IPS-18a (cell line): Measurements from ENCODE around the gene ACSL1.

Source experiments
- H3K27ac ChIP-seq: one replicate; pipeline ENCODE4 v1.5.1; 2013; ENCODE audit warnings: low read length
- H3K27me3 ChIP-seq: one replicate; pipeline ENCODE4 v1.6.1; 2013; ENCODE audit warnings: mild to moderate bottlenecking, low read length; ENCODE audit not compliant: control insufficient read depth, insufficient read depth
- H3K36me3 ChIP-seq: one replicate; pipeline ENCODE4 v1.6.1; 2013; ENCODE audit warnings: low read depth, low read length; ENCODE audit not compliant: control insufficient read depth
- H3K4me1 ChIP-seq: one replicate; pipeline ENCODE4 v1.6.1; 2013; ENCODE audit warnings: low read depth, low read length; ENCODE audit not compliant: control insufficient read depth
- H3K4me3 ChIP-seq: one replicate; pipeline ENCODE4 v1.5.1; 2013; ENCODE audit warnings: low read length
- H3K9ac ChIP-seq: one replicate; pipeline ENCODE4 v1.6.1; 2013; ENCODE audit warnings: mild to moderate bottlenecking, low read length, moderate library complexity
- H3K9me3 ChIP-seq: one replicate; pipeline ENCODE4 v1.6.1; 2013; ENCODE audit warnings: low read depth, low read length; ENCODE audit not compliant: control insufficient read depth

Gene ACSL1

GRCh38 chr4:184807797-184808712 is 17.7 kb downstream of the ACSL1 start:
- peak overlapping the region; percentile 8 for H3K4me3 ChIP-seq
- no peaks in the 10 kb centered on the region for H3K36me3 ChIP-seq
- H3K9ac ChIP-seq: no peak overlapping the region
- H3K27ac ChIP-seq: no peak overlapping the region
- H3K9me3 ChIP-seq: no peaks in the 10 kb centered on the region
- H3K27me3 ChIP-seq: peaks cover 8% of the 10 kb centered on the region
- peaks cover 23% of the 10 kb centered on the region for H3K4me1 ChIP-seq

GRCh38 chr4:184807256-184807655 is 18.5 kb downstream of the ACSL1 start:
- peaks cover 23% of the 10 kb centered on the region for H3K4me1 ChIP-seq

GRCh38 chr4:184806711-184807110 is 19.1 kb downstream of the ACSL1 start:
- Histone ChIP-seq H3K4me3 (no peak overlapping the region), H3K4me1 (peaks cover 23% of the 10 kb centered on the region), H3K36me3 (no peaks in the 10 kb centered on the region), H3K27me3 (peaks cover 8% of the 10 kb centered on the region), H3K9me3 (no peaks in the 10 kb centered on the region), H3K27ac (no peak overlapping the region), H3K9ac (no peak overlapping the region)

More at GRCh38 chr4:184807256-184807655, 18.5 kb downstream of the ACSL1 start:
- no peak overlapping the region for H3K4me3 ChIP-seq
- H3K27me3 ChIP-seq: peaks cover 8% of the 10 kb centered on the region
- H3K27ac ChIP-seq: no peak overlapping the region
- H3K9me3 ChIP-seq: no peaks in the 10 kb centered on the region
- H3K9ac ChIP-seq: no peak overlapping the region
- H3K36me3 ChIP-seq: no peaks in the 10 kb centered on the region

GRCh38 chr4:184806229-184806550 is 19.6 kb downstream of the ACSL1 start:
- peaks cover 23% of the 10 kb centered on the region for H3K4me1 ChIP-seq
- no peaks in the 10 kb centered on the region for H3K9me3 ChIP-seq
- no peak overlapping the region for H3K27ac ChIP-seq

GRCh38 chr4:184805462-184806228 is 20.1 kb downstream of the ACSL1 start:
- no peak overlapping the region for H3K9ac ChIP-seq
- no peak overlapping the region for H3K4me3 ChIP-seq
- H3K27ac ChIP-seq: no peak overlapping the region
- no peaks in the 10 kb centered on the region for H3K9me3 ChIP-seq
- H3K4me1 ChIP-seq: peaks cover 23% of the 10 kb centered on the region
- peaks cover 8% of the 10 kb centered on the region for H3K27me3 ChIP-seq
- no peaks in the 10 kb centered on the region for H3K36me3 ChIP-seq

More at GRCh38 chr4:184806229-184806550, 19.6 kb downstream of the ACSL1 start:
- no peak overlapping the region for H3K9ac ChIP-seq
- no peak overlapping the region for H3K4me3 ChIP-seq
- H3K36me3 ChIP-seq: no peaks in the 10 kb centered on the region
- peaks cover 8% of the 10 kb centered on the region for H3K27me3 ChIP-seq

DNA sequence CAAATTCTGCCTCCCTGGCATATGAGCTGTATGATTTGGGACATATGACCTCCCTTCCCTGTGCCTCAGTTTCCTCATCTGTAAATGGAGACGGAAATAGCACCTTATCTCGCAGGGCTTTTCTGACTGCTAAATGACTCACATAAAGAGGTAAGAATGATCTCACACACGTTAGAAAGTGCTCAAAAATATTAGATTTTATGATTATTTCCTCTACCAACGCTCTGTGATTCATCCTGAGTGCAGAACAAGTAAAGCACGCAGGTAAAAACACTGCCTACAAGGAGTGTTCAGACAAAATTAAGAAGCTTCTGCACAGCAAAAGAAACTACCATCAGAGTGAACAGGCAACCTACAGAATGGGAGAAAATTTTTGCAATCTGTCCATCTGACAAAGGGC is 21.1 kb downstream of the ACSL1 start:
- Histone ChIP-seq H3K9me3 (no peaks in the 10 kb centered on the region), H3K27me3 (peaks cover 8% of the 10 kb centered on the region), H3K4me3 (no peak overlapping the region), H3K9ac (no peak overlapping the region), H3K36me3 (no peaks in the 10 kb centered on the region), H3K27ac (no peak overlapping the region), H3K4me1 (peaks cover 23% of the 10 kb centered on the region)

DNA sequence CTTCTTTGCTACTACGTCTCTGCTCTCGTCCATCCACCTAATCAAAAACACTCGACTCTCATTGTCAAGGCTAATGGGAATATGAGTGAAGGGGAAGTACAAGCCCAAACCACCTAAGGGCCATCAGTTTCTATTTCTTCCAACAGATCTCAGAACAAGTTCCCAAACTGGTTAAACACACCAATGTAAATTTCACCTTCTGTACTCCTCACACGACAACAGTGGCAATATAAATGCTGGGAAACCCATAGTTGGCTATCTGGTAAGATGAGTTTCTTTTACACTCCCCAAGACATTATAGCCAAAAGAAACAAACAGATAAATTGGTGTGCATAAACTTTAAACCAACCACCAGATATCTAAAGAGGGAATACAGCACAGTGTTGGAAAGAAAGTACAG is 21.9 kb downstream of the ACSL1 start:
- H3K9me3 ChIP-seq: no peaks in the 10 kb centered on the region
- no peaks in the 10 kb centered on the region for H3K36me3 ChIP-seq
- H3K4me3 ChIP-seq: no peak overlapping the region
- H3K4me1 ChIP-seq: peaks cover 20% of the 10 kb centered on the region
- no peak overlapping the region for H3K9ac ChIP-seq
- H3K27me3 ChIP-seq: peaks cover 8% of the 10 kb centered on the region
- no peak overlapping the region for H3K27ac ChIP-seq

GRCh38 chr4:184803133-184803532 is 22.6 kb downstream of the ACSL1 start:
- Histone ChIP-seq H3K4me1 (peaks cover 12% of the 10 kb centered on the region), H3K9ac (no peak overlapping the region)

GRCh38 chr4:184802697-184803015 is 23.1 kb downstream of the ACSL1 start:
- H3K4me1 ChIP-seq: peaks cover 7% of the 10 kb centered on the region

More at GRCh38 chr4:184803133-184803532, 22.6 kb downstream of the ACSL1 start:
- H3K36me3 ChIP-seq: no peaks in the 10 kb centered on the region
- H3K9me3 ChIP-seq: no peaks in the 10 kb centered on the region
- H3K4me3 ChIP-seq: no peak overlapping the region
- H3K27ac ChIP-seq: no peak overlapping the region
- H3K27me3 ChIP-seq: peaks cover 8% of the 10 kb centered on the region

DNA sequence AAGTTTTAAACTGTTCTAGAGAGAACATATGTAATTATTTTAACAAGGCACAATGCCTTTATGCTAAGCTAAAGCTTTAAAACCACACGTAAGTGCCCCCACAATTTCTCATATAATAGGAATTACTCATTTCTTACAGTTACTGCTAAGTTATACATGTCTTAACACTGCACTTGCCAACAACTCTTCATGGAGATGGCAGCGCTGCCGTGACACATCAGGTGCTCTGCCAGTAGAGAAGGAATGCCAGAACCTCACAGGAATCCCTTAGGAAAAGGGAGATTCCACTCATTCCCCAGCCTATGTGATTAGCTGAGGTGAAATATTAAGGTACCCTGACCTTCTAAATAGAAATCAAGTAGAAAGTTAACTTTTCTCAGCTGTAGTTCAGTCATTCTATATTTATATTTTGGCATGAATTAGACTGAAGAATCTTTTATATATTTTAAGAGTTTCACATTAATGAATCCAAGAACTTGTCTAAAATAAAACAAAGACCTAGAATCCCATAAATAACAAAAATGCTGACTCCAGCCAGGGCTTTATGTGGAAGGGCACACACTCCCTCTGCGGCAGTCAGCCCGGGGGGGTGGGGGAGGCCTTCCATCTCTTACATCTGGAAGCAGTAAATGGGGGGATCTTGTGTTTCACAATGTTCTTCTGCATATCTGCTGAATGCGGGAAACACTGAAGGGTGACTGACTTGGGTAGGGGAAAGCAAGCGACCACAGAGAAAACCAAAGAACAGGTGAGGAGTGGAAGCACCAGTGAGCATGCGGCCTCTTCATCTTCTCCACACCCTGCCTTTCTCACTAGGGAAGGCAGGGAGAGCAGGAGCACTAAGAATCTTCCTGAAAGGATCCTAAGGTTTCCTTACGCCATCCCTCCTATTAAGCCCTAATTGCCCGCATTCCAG is 23.7 kb downstream of the ACSL1 start:
- Histone ChIP-seq H3K4me1 (peaks cover 7% of the 10 kb centered on the region), H3K27ac (no peak overlapping the region), H3K27me3 (no peaks in the 10 kb centered on the region), H3K9me3 (no peaks in the 10 kb centered on the region), H3K36me3 (no peaks in the 10 kb centered on the region), H3K4me3 (no peak overlapping the region), H3K9ac (no peak overlapping the region)

More at GRCh38 chr4:184802697-184803015, 23.1 kb downstream of the ACSL1 start:
- H3K27ac ChIP-seq: no peak overlapping the region
- no peak overlapping the region for H3K9ac ChIP-seq
- no peak overlapping the region for H3K4me3 ChIP-seq
- H3K27me3 ChIP-seq: peaks cover 5% of the 10 kb centered on the region
- H3K36me3 ChIP-seq: no peaks in the 10 kb centered on the region
- H3K9me3 ChIP-seq: no peaks in the 10 kb centered on the region

- no peaks in the 10 kb centered on the region for H3K4me1 ChIP-seq
- no peaks in the 10 kb centered on the region for H3K36me3 ChIP-seq
- H3K27me3 ChIP-seq: no peaks in the 10 kb centered on the region
- no peak overlapping the region for H3K4me3 ChIP-seq
- H3K27ac ChIP-seq: no peak overlapping the region
- no peak overlapping the region for H3K9ac ChIP-seq
- no peaks in the 10 kb centered on the region for H3K9me3 ChIP-seq
Measured at GRCh38 chr4:184798504-184798903, 27.3 kb downstream of the ACSL1 start.
